Tibial nerve (tissue), 4 donors: ENCODE data around the gene OR4D1.

ENCODE experiments used
- EP300 ChIP-seq, 2 donors: sonication (generic); formaldehyde crosslinking; IDR thresholded peaks; one replicate each; pipeline ENCODE4 v1.6.1; 2017; ENCODE audit warnings: antibody characterized with exemption in 2 of 2, mild to moderate bottlenecking in 1 of 2
- POLR2A ChIP-seq, 2 donors: fragments of 450-650 bp; IDR thresholded peaks; one replicate each; pipeline ENCODE4 v1.6.1; 2017; ENCODE audit warnings: antibody characterized with exemption in 2 of 2, mild to moderate bottlenecking in 2 of 2, moderate library complexity in 2 of 2
- TF ChIP-seq, protein P1 (sequence below), 5 experiments: fragments of 200-600 bp in 3 of 5; fragments of 450-650 bp in 2 of 5; sonication (generic) in 3 of 5; IDR thresholded peaks; one replicate each; pipeline ENCODE4 v1.5.1; 2016 to 2019; ENCODE audit warnings: antibody characterized with exemption in 5 of 5, mild to moderate bottlenecking in 3 of 5, moderate library complexity in 2 of 5

DNA sequence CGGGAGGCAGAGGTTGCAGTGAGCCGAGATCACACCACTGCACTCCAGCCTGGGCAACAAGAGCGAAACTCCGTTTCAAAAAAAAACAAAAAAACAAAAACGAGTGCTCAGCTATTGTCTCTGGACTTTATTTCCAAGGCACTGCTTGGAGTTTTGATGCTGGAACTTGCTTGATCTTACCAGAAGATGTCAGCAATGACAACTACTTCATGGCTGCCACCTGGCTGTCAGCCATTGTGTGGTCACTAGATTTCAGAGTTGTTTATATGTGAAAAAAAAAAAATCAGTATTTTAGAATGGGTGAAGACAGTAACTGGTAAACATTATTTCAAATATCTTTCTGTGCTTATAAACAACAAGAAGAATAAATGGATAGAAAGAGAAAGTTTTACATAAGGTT lies 26.3 kb upstream of the OR4D1 start:
- TF ChIP-seq, protein P1, sequence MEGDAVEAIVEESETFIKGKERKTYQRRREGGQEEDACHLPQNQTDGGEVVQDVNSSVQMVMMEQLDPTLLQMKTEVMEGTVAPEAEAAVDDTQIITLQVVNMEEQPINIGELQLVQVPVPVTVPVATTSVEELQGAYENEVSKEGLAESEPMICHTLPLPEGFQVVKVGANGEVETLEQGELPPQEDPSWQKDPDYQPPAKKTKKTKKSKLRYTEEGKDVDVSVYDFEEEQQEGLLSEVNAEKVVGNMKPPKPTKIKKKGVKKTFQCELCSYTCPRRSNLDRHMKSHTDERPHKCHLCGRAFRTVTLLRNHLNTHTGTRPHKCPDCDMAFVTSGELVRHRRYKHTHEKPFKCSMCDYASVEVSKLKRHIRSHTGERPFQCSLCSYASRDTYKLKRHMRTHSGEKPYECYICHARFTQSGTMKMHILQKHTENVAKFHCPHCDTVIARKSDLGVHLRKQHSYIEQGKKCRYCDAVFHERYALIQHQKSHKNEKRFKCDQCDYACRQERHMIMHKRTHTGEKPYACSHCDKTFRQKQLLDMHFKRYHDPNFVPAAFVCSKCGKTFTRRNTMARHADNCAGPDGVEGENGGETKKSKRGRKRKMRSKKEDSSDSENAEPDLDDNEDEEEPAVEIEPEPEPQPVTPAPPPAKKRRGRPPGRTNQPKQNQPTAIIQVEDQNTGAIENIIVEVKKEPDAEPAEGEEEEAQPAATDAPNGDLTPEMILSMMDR (IDR thresholded peaks at IDR 0.05), result no peak
- TF ChIP-seq POLR2A (IDR thresholded peaks at IDR 0.05) (no peak), EP300 (IDR thresholded peaks at IDR 0.05) (no peak)
